Activated naive CD4-positive, alpha-beta T cell treated with anti-CD3 and anti-CD28 coated beads for 36 hours (primary cell): ENCODE results near the gene PARS2. TPM values are rescaled to one million over a fixed set of nuclear protein-coding genes. Genes with fewer than 3 reads are reported as not detected.
"Not testable (repeated sequence)": the region's sequence is repeated elsewhere in the genome, so short reads cannot be mapped to it uniquely, and the experiment has no call there.

Experiments
- CTCF ChIA-PET: fragments of 350-600 bp; sonication (Branson Sonifier 250); formaldehyde crosslinking; loops from one replicate; lab custom pipeline; 2021; ENCODE audit warnings: antibody characterized with exemption; lab: Charles Lee
- DNase-seq: peaks from one replicate; pipeline ENCODE4 v3.0.0-alpha.2; 2020
- H3K27ac Mint-ChIP-seq: one replicate; pipeline ENCODE4 v1.8.0; 2021; ENCODE audit warnings: mild to moderate bottlenecking, mixed read lengths
- H3K27me3 Mint-ChIP-seq: one replicate; pipeline ENCODE4 v1.8.0; 2021; ENCODE audit warnings: low read depth, mixed read lengths
- H3K36me3 Mint-ChIP-seq: one replicate; pipeline ENCODE4 v1.8.0; 2021; ENCODE audit warnings: low read depth, mixed read lengths
- H3K4me1 Mint-ChIP-seq: one replicate; pipeline ENCODE4 v1.8.0; 2021; ENCODE audit warnings: low read depth, mixed read lengths
- H3K4me3 Mint-ChIP-seq: one replicate; pipeline ENCODE4 v1.8.0; 2021; ENCODE audit warnings: mild to moderate bottlenecking, moderate library complexity, mixed read lengths
- H3K9me3 Mint-ChIP-seq: one replicate; pipeline ENCODE4 v1.8.0; 2021; ENCODE audit warnings: mixed read lengths
- intact Hi-C: fragments of 100-400 bp; cut with micrococcal nuclease; formaldehyde crosslinking; loops from one replicate; pipeline ENCODE4 v1.15.1; 2023
- total RNA-seq, 2 experiments: library from RNA; stranded (reverse); gene quantifications; one replicate each; pipeline ENCODE4 v1.2.3, GENCODE V29; 2021

The PARS2 gene
- total RNA-seq, 2 experiments from 2014 or later: 3.0 to 3.1 TPM

GRCh38 chr1:54782156-54782555 lies 17.8 kb upstream of the PARS2 start:
- H3K9me3 Mint-ChIP-seq: no peaks in the 10 kb centered on the region
- no peaks in the 10 kb centered on the region for H3K27me3 Mint-ChIP-seq
- DNase-seq: no peak
- CTCF ChIA-PET: interaction anchor here (1.4 to 2.7 kb wide), 2 partner anchors 10 to 19 kb away, joined by 3 to 8 read pairs; partner anchors contain the start of gene TTC22
- H3K36me3 Mint-ChIP-seq: peaks cover 7% of the 10 kb centered on the region
- no peak overlapping the region for H3K27ac Mint-ChIP-seq
- intact Hi-C loops: no loop called here
- no peaks in the 10 kb centered on the region for H3K4me1 Mint-ChIP-seq
- H3K4me3 Mint-ChIP-seq: no peak overlapping the region

DNA sequence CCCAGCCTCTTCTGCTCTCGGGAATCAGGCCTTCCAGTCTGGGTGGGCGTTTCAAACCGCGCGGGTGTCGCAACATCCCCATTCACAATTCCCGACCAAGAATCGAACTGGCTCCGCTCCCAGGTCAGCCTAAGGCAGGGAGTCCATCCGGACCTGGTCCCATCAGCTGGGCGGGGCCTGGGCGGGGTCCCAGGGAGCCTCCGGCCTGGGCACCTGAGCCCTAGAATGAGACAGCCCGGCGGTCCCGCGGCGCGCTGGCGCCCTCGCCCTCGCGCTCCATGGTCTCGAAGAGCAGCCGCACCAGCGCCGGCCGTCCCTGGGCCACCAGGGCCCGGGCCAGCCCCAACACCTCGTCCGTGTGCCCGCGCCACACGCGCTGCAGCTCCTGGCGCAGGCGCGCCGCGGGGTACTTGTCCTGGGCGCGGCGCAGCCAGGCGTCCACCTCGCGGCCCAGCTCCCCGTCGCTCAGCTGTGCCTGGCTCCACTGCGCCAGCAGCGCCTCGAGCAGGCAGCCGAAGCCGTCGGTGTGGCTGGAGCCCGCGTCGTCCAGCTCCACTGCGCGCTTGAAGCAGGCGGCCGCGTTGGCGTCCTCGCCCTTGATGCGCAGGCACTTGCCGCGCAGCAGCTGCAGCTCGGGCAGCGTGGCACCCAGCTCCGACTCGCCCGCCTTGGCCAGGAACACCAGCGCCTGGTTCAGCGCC lies 16.9 kb upstream of the PARS2 start:
- Mint-ChIP-seq H3K36me3 (peaks cover 4% of the 10 kb centered on the region), H3K4me3 (no peak overlapping the region), H3K4me1 (no peaks in the 10 kb centered on the region), H3K27me3 (no peaks in the 10 kb centered on the region), H3K9me3 (no peaks in the 10 kb centered on the region), H3K27ac (no peak overlapping the region)
- DNase-seq: no peak
- intact Hi-C loops: no loop called here
- CTCF ChIA-PET: interaction anchor here (1.4 to 2.7 kb wide), 2 partner anchors 11 to 20 kb away, joined by 3 to 8 read pairs; partner anchors contain the start of gene TTC22

- Mint-ChIP-seq H3K27ac (no peak overlapping the region), H3K27me3 (no peaks in the 10 kb centered on the region), H3K36me3 (peaks cover 3% of the 10 kb centered on the region), H3K4me3 (no peak overlapping the region), H3K9me3 (no peaks in the 10 kb centered on the region), H3K4me1 (no peaks in the 10 kb centered on the region)
- DNase-seq: no peak
- CTCF ChIA-PET: interaction anchor here (1.0 to 1.9 kb wide), 2 partner anchors 15 to 278 kb away, joined by 4 read pairs; no protein-coding TSS in a partner anchor
- intact Hi-C loops: no loop called here
These were observed 13.1 kb upstream of the PARS2 start for GRCh38 chr1:54777431-54777830.

GRCh38 chr1:54777011-54777410 lies 12.7 kb upstream of the PARS2 start:
- Mint-ChIP-seq H3K27ac (no peak overlapping the region), H3K9me3 (no peaks in the 10 kb centered on the region), H3K4me1 (no peaks in the 10 kb centered on the region), H3K4me3 (no peak overlapping the region), H3K27me3 (no peaks in the 10 kb centered on the region), H3K36me3 (peaks cover 3% of the 10 kb centered on the region)
- intact Hi-C loops: no loop called here
- CTCF ChIA-PET: interaction anchor here (1.0 to 1.9 kb wide), 2 partner anchors 15 to 277 kb away, joined by 4 read pairs; no protein-coding TSS in a partner anchor
- no peak for DNase-seq

DNA sequence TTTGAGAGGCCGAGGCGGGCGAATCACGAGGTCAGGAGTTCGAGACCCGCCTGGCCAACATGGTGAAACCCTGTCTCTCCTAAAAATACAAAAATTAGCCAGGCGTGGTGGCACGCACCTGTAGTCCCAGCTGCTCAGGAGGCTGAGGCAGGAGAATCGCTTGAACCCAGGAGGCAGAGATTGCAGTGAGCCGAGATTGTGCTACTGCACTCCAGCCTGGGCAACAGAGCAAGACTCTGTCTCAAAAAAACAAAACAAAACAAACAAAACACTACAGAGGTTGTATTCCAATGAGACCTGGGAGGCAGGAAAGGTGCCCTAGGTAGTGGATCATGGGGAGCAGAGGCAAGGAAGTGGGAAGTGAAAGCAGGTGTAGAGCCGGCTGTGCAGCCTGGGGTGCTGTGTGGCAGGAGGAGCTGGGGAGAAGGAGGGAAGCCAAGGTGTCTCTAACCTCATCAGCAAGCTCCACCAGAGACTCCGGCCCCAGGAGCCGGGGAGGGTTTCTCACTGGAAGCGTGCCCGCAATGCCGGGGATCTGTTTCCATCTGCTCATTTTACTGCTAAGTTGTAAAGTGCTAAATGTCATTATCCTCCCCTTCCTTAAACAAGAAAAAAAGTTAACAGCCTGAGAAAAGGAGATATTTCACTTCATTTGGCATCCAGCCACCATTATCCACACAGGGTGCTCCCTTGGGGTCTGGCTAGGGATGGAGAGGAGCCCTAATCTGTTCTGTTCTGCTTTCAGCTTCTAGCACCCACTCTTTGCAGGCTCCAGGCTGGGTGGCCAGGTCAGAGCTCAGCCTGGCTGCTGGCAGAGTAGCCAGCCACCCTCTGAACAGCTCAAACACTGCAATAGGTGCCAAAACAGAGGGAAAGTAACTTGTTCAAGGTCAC lies 11.8 kb upstream of the PARS2 start:
- H3K4me3 Mint-ChIP-seq, DNase-seq, H3K27me3 Mint-ChIP-seq, H3K4me1 Mint-ChIP-seq, H3K9me3 Mint-ChIP-seq, intact Hi-C loops, H3K27ac Mint-ChIP-seq, H3K36me3 Mint-ChIP-seq: not testable (repeated sequence)
- CTCF ChIA-PET: interaction anchor here (1.0 to 1.9 kb wide), 2 partner anchors 16 to 277 kb away, joined by 4 read pairs; no protein-coding TSS in a partner anchor

DNA sequence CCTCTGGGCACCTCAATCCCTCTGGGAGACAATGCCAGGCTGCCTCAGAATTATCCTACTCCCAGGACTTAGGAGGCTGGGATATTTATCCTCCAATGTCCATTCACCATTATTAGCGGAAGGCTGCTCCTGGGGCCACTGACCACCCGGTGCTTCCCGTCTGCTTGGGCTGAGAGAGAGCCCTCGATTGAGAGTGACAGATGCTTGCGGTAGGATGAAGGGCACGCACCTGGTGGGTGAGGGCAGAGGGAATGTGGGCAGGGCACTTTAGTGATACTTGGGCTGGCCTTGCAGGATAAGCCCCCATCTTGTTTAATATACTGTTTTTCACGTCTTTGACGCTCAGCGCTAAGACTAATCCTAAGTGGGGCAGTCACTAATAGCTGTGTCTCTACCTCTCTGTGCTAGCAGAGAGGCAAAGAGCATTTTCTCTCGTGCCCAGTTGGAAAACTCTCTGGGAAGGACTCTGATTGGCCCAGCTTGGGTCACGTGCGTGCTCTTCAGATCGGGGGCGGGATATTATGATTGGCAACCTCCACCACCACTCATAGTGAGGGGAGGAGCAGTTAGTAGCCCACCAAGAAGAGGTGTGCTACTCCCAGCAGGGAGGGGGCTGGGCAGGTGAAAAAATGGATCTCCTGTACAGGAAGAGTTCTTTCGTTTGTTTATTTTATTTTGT lies 10.6 kb upstream of the PARS2 start:
- H3K9me3 Mint-ChIP-seq: no peaks in the 10 kb centered on the region
- H3K36me3 Mint-ChIP-seq: no peaks in the 10 kb centered on the region
- no peak overlapping the region for H3K27ac Mint-ChIP-seq
- intact Hi-C loops: no loop called here
- no peak for DNase-seq
- H3K4me3 Mint-ChIP-seq: no peak overlapping the region
- no peaks in the 10 kb centered on the region for H3K4me1 Mint-ChIP-seq
- no peaks in the 10 kb centered on the region for H3K27me3 Mint-ChIP-seq
- CTCF ChIA-PET: no interaction called here

DNA sequence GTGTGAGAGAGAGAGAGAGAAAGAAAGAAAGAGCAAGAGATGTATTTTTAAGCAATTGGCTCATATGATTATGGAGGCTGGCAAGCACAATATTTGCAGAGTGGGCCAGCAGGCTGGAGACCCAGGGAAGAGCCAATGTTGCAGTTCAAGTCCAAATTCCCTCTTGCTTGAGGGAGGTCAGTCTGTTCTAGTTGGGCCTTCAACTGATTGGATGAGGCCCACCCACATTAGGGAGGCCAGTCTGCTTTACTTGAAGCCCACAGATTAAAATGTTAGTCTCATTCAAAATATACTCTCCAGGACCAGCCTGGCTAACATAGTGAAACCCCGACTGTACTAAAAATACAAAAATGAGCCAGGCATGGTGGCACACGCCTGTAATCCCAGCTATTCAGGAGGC lies 8.6 kb upstream of the PARS2 start:
- CTCF ChIA-PET: no interaction called here
- DNase-seq: no peak
- Mint-ChIP-seq H3K36me3 (no peaks in the 10 kb centered on the region), H3K4me3 (no peak overlapping the region), H3K27ac (no peak overlapping the region), H3K9me3 (no peaks in the 10 kb centered on the region), H3K4me1 (no peaks in the 10 kb centered on the region), H3K27me3 (no peaks in the 10 kb centered on the region)
- intact Hi-C loops: no loop called here

DNA sequence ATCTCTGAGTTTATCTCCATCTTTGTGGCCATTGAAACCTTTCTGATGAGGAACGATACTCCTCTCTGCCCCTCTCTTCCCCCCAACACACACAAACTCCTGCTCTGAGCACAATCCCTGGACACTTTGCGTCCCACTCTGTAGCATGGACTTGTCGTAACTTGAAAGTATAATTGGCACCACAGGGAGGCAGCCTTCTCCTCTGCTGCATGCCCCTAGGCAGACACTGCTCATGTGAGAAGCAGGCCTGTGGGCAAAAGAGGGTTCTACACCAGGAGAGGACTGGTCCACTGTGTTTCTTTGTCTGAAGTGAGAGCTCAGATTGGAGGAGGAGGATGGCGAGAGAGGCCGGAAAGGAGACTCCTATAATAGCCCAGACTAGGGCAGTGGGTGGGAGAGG lies 3.8 kb upstream of the PARS2 start:
- Mint-ChIP-seq H3K4me3 (no peak overlapping the region), H3K36me3 (no peaks in the 10 kb centered on the region), H3K9me3 (no peaks in the 10 kb centered on the region), H3K27me3 (no peaks in the 10 kb centered on the region), H3K4me1 (peaks cover 10% of the 10 kb centered on the region), H3K27ac (no peak overlapping the region)
- DNase-seq: peak; percentile 30
- CTCF ChIA-PET: interaction anchor here (1.1 to 2.1 kb wide), 2 partner anchors 24 to 31 kb away, joined by 3 to 5 read pairs; no protein-coding TSS in a partner anchor
- intact Hi-C loops: loop anchor here (1.0 kb wide), 1 partner anchor 42 kb away; no protein-coding TSS in a partner anchor

DNA sequence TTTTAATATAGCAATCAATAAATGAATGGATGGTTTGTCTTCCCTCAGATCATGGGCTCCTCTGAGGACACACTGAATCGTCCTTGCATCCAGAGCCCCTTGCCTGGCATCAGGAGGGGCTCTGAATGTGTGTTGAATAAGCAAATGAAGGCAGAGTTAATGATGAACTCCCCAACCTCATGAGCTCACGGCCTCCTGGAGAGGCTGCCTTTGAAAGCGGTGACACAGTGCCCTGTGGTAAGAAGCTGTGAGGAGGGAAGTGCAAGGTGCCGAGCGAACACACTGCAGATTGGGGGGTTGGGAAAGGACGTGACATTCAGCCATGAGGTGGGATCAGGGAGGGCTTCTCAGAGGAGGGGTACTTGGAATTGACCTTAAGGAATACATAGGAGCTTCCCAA lies 3.2 kb upstream of the PARS2 start:
- CTCF ChIA-PET: interaction anchor here (0.7 to 2.1 kb wide), 3 partner anchors 25 to 34 kb away, joined by 3 to 5 read pairs (median 4); no protein-coding TSS in a partner anchor
- Mint-ChIP-seq H3K36me3 (no peaks in the 10 kb centered on the region), H3K27me3 (no peaks in the 10 kb centered on the region), H3K4me3 (no peak overlapping the region), H3K4me1 (peaks cover 15% of the 10 kb centered on the region), H3K9me3 (no peaks in the 10 kb centered on the region), H3K27ac (no peak overlapping the region)
- intact Hi-C loops: no loop called here
- no peak for DNase-seq

DNA sequence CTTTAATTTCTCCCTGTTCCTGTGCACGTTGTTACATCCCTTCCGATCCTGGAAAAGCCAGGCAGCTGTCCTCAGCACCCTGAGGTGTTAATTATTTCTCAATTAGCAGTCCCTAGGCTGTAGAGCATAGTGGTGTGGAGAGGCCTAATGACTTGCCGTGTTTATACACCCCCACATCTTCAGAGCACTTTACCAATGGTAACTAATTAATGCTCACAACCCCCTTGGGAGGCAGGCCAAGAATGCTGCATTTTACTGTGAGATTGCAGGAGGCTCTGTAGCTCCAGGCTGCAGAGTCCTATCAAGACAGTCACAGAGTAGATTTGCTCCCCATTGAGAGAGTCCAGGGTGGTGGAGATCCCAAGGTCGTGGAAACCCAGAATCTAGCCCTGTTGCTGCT lies 2.4 kb upstream of the PARS2 start:
- Mint-ChIP-seq H3K36me3 (no peaks in the 10 kb centered on the region), H3K4me3 (no peak overlapping the region), H3K4me1 (peaks cover 15% of the 10 kb centered on the region), H3K27ac (no peak overlapping the region), H3K9me3 (no peaks in the 10 kb centered on the region), H3K27me3 (no peaks in the 10 kb centered on the region)
- intact Hi-C loops: no loop called here
- CTCF ChIA-PET: interaction anchor here (1.6 to 2.1 kb wide), 2 partner anchors 25 to 35 kb away, joined by 5 to 7 read pairs; partner anchors contain the start of gene TTC22
- no peak for DNase-seq

GRCh38 chr1:54764922-54765561 lies 719 bp upstream of the PARS2 start:
- H3K4me1 Mint-ChIP-seq: peaks cover 19% of the 10 kb centered on the region
- DNase-seq: no peak

More at GRCh38 chr1:54764922-54765561, 719 bp upstream of the PARS2 start:
- Mint-ChIP-seq H3K4me3 (peak overlapping the region; percentile 94), H3K36me3 (no peaks in the 10 kb centered on the region), H3K27me3 (no peaks in the 10 kb centered on the region), H3K9me3 (no peaks in the 10 kb centered on the region), H3K27ac (peak overlapping the region; percentile 68)
- CTCF ChIA-PET: interaction anchor here (1.0 kb wide), 1 partner anchor 36 kb away, joined by 3 read pairs; the partner anchor contains the start of gene TTC22
- intact Hi-C loops: loop anchor here (1.0 kb wide), 8 partner anchors 34 to 819 kb away; partner anchors contain the start of genes DHCR24, LRRC42, TCEANC2 and TMEM59
